ENCODE measurements around the gene TSPAN8.

DNA sequence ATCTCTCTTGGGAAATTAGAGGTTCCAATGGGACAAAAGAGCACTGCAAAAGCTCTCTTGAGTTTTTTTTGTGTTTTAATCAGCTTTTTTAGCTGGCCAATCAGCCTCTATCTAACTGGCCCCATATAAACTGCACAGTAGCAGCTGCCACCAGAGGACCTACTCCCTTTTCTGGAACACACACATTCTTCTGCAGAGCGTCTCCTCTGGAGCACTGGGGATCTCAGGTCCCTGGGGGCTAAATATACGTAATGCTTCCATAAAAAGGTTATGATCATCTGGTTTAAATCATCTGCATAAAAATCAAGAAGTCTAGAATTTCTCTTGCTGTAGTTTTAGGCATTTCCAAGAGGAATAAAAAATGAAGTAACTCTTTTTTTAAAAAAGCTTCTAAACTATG, 32.3 kb downstream of the TSPAN8 start:
- TF ChIP-seq POLR2A (IDR thresholded peaks at IDR 0.05; ENCODE audit: low read depth, low read length) = no peak
- no peak for TF ChIP-seq TAF1 (IDR thresholded peaks at IDR 0.05; ENCODE audit: borderline replicate concordance, low read depth, low read length)
- TF ChIP-seq POLR2AphosphoS5 (IDR thresholded peaks at IDR 0.05; ENCODE audit: low read depth, low read length) = no peak

Data from GM12892 (cell line).